ENCODE results near the gene ZNF165. TPM values are rescaled to one million over a fixed set of nuclear protein-coding genes. Genes with fewer than 3 reads are reported as not detected.

Gene ZNF165
- total and polyA plus RNA-seq, 2 of the 4 experiments (the other 2 are of a cell fraction): 0.07 to 0.36 TPM

GRCh38 chr6:28082939-28083338, 2.6 kb downstream of the ZNF165 start:
- ChIA-PET CTCF (no interaction called here), POLR2A (ENCODE audit: unreplicated experiment) (no interaction called here)
- Histone ChIP-seq H3K9me3 (ENCODE audit: control insufficient read depth, insufficient read depth, low read length) (no peaks in the 10 kb centered on the region), H2AFZ (replicated peaks; ENCODE audit: low read length, poor library complexity) (no peak overlapping the region), H3K4me1 (ENCODE audit: control insufficient read depth, insufficient read depth, low read length) (peaks cover 2% of the 10 kb centered on the region; the same call in 1 of the 2 replicates), H3K18ac (ENCODE audit: low read depth, low read length) (no peak overlapping the region), H3K4me3 (ENCODE audit: insufficient read depth, low read depth, low read length) (no peak overlapping the region), H2BK15ac (ENCODE audit: low read depth, low read length) (no peak overlapping the region), H4K5ac (ENCODE audit: low read depth, low read length) (no peak overlapping the region), H4K91ac (ENCODE audit: insufficient read depth, low read depth, low read length) (no peak overlapping the region), H3K9me1 (ENCODE audit: insufficient read depth, low read length) (0 out of 2 replicates have a peak, but pooled peaks cover 7% of the 10 kb centered on the region), H3K4me2 (ENCODE audit: low read depth, low read length) (no peak overlapping the region), H3K9ac (ENCODE audit: low read depth, low read length) (no peak overlapping the region), H3K23ac (ENCODE audit: low read depth, low read length) (no peak overlapping the region), H2AK5ac (ENCODE audit: low read depth, low read length) (no peak overlapping the region), H2BK20ac (ENCODE audit: low read depth, low read length) (no peak overlapping the region), H3K27ac (ENCODE audit: insufficient read depth, low read length) (no peak overlapping the region), H3K56ac (ENCODE audit: extremely low read depth, insufficient read depth, low read length) (no peak overlapping the region), H3K14ac (replicated peaks; ENCODE audit: low read depth, low read length) (no peak overlapping the region), H2BK5ac (ENCODE audit: low read depth, low read length, poor library complexity, severe bottlenecking) (no peak overlapping the region), H4K8ac (ENCODE audit: low read depth in 2 of 2, low read length in 2 of 2) (no peak overlapping the region), H2AK9ac (replicated peaks; ENCODE audit: low read depth, low read length, poor library complexity) (no peak overlapping the region), H2BK120ac (ENCODE audit: low read depth, low read length) (no peak overlapping the region), H3K36me3 (ENCODE audit: control insufficient read depth, insufficient read depth, low read length) (no peaks in the 10 kb centered on the region), H3K79me1 (ENCODE audit: low read depth in 1 of 2, low read length in 2 of 2) (0 out of 4 replicates have a peak, but pooled peaks cover 0 to 3% of the 10 kb centered on the region in 2 experiments), H3K27me3 (ENCODE audit: control insufficient read depth, insufficient read depth, low read length) (no peaks in the 10 kb centered on the region), H4K20me1 (ENCODE audit: insufficient read depth, low read length) (no peaks in the 10 kb centered on the region), H3K4ac (ENCODE audit: low read depth, low read length) (no peak overlapping the region)
- TF ChIP-seq MAFK (IDR thresholded peaks at IDR 0.05; ENCODE audit: low read depth, low read length) (no peak), BHLHE40 (IDR thresholded peaks at IDR 0.05; ENCODE audit: low read depth, low read length) (no peak), FOS (IDR thresholded peaks at IDR 0.05; ENCODE audit: low read depth, low read length) (no peak), NFE2L2 (IDR thresholded peaks at IDR 0.05; ENCODE audit: low read depth, low read length) (no peak)
- intact Hi-C loops (cut with micrococcal nuclease): loop anchor here (5.0 kb wide), 2 partner anchors 129 to 254 kb away; partner anchors contain the start of gene ZSCAN31
- DNase-seq (no peak), ATAC-seq (ENCODE audit: low read depth) (no peak)
- BruUV-seq (replicated peaks): no TSS peak
- dilution Hi-C loops (cut with HindIII; ENCODE audit: low sequenced_read_pairs, unreplicated experiment): no loop called here
- in situ Hi-C loops (cut with MboI; ENCODE audit: low sequenced_read_pairs): no loop called here

Measured in IMR-90 (cell line).